ENCODE measurements around the gene ADCY10.
"Not testable (repeated sequence)": the region's sequence is repeated elsewhere in the genome, so short reads cannot be mapped to it uniquely, and the experiment has no call there.

The ADCY10 gene

GRCh38 chr1:167860231-167860923, 53.6 kb downstream of the ADCY10 start:
- DNase-seq (ENCODE audit: low spot score): no peak

- no peak for DNase-seq (ENCODE audit: low spot score)
Observed at GRCh38 chr1:167856711-167857418, 57.1 kb downstream of the ADCY10 start.

- DNase-seq (ENCODE audit: low spot score): no peak
Observed at GRCh38 chr1:167854184-167854583, 59.8 kb downstream of the ADCY10 start.

- DNase-seq (ENCODE audit: low spot score): no peak
Observed at GRCh38 chr1:167849666-167850065, 64.3 kb downstream of the ADCY10 start.

GRCh38 chr1:167842872-167843271, 71.1 kb downstream of the ADCY10 start:
- no peak for DNase-seq (ENCODE audit: low spot score)

- DNase-seq (ENCODE audit: low spot score): no peak
Observed at GRCh38 chr1:167841530-167841929, 72.4 kb downstream of the ADCY10 start.

GRCh38 chr1:167839009-167839408, 74.9 kb downstream of the ADCY10 start:
- no peak for DNase-seq (ENCODE audit: low spot score)

- no peak for DNase-seq (ENCODE audit: low spot score)
Observed at GRCh38 chr1:167837326-167837725, 76.6 kb downstream of the ADCY10 start.

GRCh38 chr1:167836197-167836596, 77.7 kb downstream of the ADCY10 start:
- no peak for DNase-seq (ENCODE audit: low spot score)

- DNase-seq (ENCODE audit: low spot score): no peak
Observed at GRCh38 chr1:167833904-167834303, 80.0 kb downstream of the ADCY10 start.

GRCh38 chr1:167832693-167833092, 81.2 kb downstream of the ADCY10 start:
- no peak for DNase-seq (ENCODE audit: low spot score)

- DNase-seq (ENCODE audit: low spot score): not testable (repeated sequence)
Observed at GRCh38 chr1:167830668-167831067, 83.3 kb downstream of the ADCY10 start.

- no peak for DNase-seq (ENCODE audit: low spot score)
Observed at GRCh38 chr1:167829868-167830267, 84.1 kb downstream of the ADCY10 start.

GRCh38 chr1:167826127-167826526, 87.8 kb downstream of the ADCY10 start:
- DNase-seq (ENCODE audit: low spot score): no peak

- DNase-seq (ENCODE audit: low spot score): no peak
Observed at GRCh38 chr1:167825419-167826079, 88.4 kb downstream of the ADCY10 start.

- DNase-seq (ENCODE audit: low spot score): no peak
Observed at GRCh38 chr1:167824163-167824794, 89.7 kb downstream of the ADCY10 start.

GRCh38 chr1:167821969-167822685, 91.8 kb downstream of the ADCY10 start:
- DNase-seq (ENCODE audit: low spot score): no peak

GRCh38 chr1:167821356-167821685, 92.6 kb downstream of the ADCY10 start:
- DNase-seq (ENCODE audit: low spot score): no peak

- no peak for DNase-seq (ENCODE audit: low spot score)
Observed at GRCh38 chr1:167820684-167821355, 93.1 kb downstream of the ADCY10 start.

GRCh38 chr1:167819849-167820683, 93.9 kb downstream of the ADCY10 start:
- DNase-seq (ENCODE audit: low spot score): no peak

GRCh38 chr1:167815650-167816049, 98.3 kb downstream of the ADCY10 start:
- DNase-seq (ENCODE audit: low spot score): no peak

Measured in activated CD4-positive, alpha-beta T cell treated with anti-CD3 and anti-CD28 coated beads, Interleukin-2, Interleukin-4, amounts not matched to agents 100 ng/mL and 50 ng/mL, durations not matched to agents 16 hours and 8 hours (primary cell).